Subcutaneous abdominal adipose tissue (tissue), 5 donors: ENCODE measurements around the gene ZXDC.

Experiments
- H3K27ac ChIP-seq: one replicate; pipeline ENCODE4 v1.7.0; 2013; ENCODE audit warnings: low read depth, mild to moderate bottlenecking, inconsistent platforms, low read length, moderate library complexity
- H3K27me3 ChIP-seq, 5 donors: one replicate each; pipeline ENCODE4 v1.7.0; 2013; ENCODE audit warnings: low read length in 5 of 5, inconsistent platforms in 1 of 5; ENCODE audit not compliant: control insufficient read depth in 5 of 5, insufficient read depth in 4 of 5
- H3K36me3 ChIP-seq, 5 donors: one replicate each; pipeline ENCODE4 v1.7.0; 2013; ENCODE audit warnings: low read length in 5 of 5; ENCODE audit not compliant: control insufficient read depth in 5 of 5, insufficient read depth in 5 of 5
- H3K4me1 ChIP-seq, 5 donors: one replicate each; pipeline ENCODE4 v1.7.0; 2013; ENCODE audit warnings: low read length in 5 of 5, mild to moderate bottlenecking in 3 of 5, moderate library complexity in 1 of 5; ENCODE audit not compliant: control insufficient read depth in 5 of 5, insufficient read depth in 5 of 5
- H3K4me3 ChIP-seq, 5 donors: one replicate each; pipeline ENCODE4 v1.7.0; 2013; ENCODE audit warnings: low read length in 5 of 5, low read depth in 1 of 5
- H3K9ac ChIP-seq, 5 donors: one replicate each; pipeline ENCODE4 v1.7.0; 2013; ENCODE audit warnings: low read length in 5 of 5, mild to moderate bottlenecking in 4 of 5, moderate library complexity in 3 of 5
- H3K9me3 ChIP-seq, 5 donors: one replicate each; pipeline ENCODE4 v1.7.0; 2013; ENCODE audit warnings: low read length in 5 of 5; ENCODE audit not compliant: control insufficient read depth in 5 of 5
- donor health status: healthy.
- donor health status: healthy.
- donor health status: healthy.
- donor health status: healthy.
- donor health status: healthy.

The ZXDC gene

DNA sequence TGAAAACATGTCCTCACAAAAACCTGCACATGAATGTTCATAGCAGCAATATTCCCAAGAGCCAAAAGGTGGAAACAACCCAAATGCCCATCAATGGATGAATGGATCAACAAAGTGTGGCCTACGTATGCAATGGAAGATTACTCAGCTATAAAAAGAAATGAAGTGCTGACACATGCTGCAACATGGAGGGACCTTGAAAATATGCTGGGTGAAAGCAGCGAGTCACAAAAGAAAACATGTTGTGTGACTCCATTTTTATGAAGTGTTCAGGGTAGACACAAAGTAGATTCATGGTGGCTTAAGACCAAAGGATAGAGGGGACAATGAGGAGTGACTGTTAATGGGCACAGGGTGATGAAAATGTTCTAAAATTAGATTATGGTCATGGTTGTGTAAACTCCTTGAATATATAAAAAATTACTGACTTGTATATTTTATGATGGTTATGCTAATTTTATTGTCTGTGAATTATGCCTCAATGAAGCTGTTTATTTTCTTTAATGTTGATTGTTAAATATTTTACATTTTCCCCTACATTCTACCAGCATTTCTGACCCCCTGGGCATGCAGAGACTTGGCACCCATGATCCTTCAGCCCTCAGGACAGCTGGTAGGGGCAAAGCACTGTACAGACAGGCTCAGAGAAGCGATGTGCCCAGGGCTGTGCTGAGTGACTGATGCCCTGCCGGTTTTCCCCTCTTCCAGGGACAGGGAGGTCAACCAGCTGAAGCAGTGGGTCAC, 43.2 kb downstream of the ZXDC start:
- Histone ChIP-seq H3K36me3 (peaks cover 0 to 35% (median 32%) of the 10 kb centered on the region in 5 donors), H3K9ac (no peak overlapping the region), H3K4me3 (no peak overlapping the region), H3K27me3 (no peaks in the 10 kb centered on the region), H3K4me1 (no peaks in the 10 kb centered on the region), H3K9me3 (peaks cover 0 to 12% (median 9%) of the 10 kb centered on the region in 5 donors), H3K27ac (no peak overlapping the region)

DNA sequence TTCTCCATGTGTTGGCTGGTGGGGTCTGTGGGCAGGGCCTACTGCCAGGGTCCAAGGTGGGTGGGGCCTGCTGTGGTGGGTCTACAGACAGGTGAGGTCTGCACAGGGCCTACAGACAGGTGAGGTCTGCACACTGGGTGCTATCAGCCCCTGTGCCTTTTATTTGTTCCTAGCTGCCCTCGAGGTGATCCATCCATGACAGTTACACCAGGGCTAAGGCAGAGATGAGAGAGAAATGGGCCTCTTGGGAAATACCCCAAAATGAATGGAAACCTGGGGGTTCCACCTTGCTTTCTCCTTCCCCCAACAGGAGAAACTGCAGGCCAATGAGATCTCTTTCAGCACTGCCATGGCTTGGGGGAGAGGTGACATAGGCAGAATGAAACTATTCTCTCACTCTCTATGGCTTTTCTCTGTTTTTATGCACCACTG, 44.6 kb downstream of the ZXDC start:
- no peaks in the 10 kb centered on the region for H3K27me3 ChIP-seq
- H3K36me3 ChIP-seq, result peaks cover 0 to 22% (median 20%) of the 10 kb centered on the region in 5 donors
- H3K4me1 ChIP-seq, result no peaks in the 10 kb centered on the region
- no peak overlapping the region for H3K27ac ChIP-seq
- no peak overlapping the region for H3K4me3 ChIP-seq
- peaks cover under 1 to 19% (median 17%) of the 10 kb centered on the region in 5 donors for H3K9me3 ChIP-seq
- H3K9ac ChIP-seq, result no peak overlapping the region

DNA sequence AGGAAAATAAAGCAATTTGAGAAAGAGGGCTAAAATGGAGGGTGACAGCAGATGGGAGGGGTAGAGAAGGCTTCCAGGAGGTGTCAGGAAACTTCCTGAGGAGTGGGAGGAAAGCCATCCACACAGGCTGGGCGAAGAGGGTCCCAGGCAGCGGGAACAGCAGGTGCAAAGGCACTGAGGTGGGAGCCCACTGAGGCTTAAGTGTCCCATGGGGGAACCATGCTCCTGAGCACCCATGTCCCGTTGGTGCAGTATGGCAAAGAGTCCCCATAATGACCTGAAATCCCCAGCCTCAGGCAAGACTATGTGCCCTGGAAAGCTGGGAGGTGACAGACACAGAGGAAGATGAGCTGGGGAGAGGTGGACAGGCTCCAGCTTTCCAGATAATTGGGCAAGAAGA, 50.9 kb downstream of the ZXDC start:
- peaks cover 0 to 12% (median 3%) of the 10 kb centered on the region in 5 donors for H3K27me3 ChIP-seq
- no peak overlapping the region for H3K27ac ChIP-seq
- peaks cover 5 to 23% (median 18%) of the 10 kb centered on the region in 5 donors for H3K9me3 ChIP-seq
- H3K9ac ChIP-seq, result no peak overlapping the region
- peaks cover 0 to 8% (median 0%) of the 10 kb centered on the region in 5 donors for H3K36me3 ChIP-seq
- H3K4me3 ChIP-seq, result no peak overlapping the region
- H3K4me1 ChIP-seq, result peaks cover 0 to 5% (median 2%) of the 10 kb centered on the region in 5 donors

DNA sequence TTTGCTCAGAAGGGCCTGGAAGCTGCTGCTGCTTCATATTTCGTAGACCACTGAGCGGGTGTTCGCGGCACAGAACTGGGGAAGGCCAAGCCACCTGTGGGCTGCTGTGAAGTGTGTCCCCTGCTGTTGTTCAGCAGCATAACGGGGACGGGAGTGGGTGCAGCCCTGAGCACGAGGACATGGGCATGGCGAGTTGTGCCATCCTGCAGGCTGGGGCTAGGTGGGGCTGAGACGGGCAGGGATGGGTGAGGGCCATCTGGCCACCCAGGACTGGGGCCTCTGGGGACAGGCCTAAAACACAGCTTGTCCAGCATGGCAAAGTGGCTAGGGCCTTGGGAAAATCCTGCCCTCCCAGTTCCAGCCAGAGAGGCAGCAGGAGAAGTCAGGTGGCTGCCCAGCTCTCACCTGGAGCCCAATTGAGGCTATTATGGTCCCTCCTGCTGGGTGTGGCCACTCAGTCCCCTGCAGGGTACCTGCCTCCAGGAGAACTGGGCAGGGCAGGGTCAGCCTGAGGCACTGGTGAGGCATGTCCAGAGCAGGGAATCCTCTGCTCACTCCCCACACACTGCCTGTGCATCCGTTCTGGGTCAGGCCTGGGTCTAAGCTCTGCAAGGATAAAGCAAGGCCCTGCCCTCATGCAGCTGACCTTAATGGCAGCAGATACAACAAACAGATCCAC, 51.5 kb downstream of the ZXDC start:
- Histone ChIP-seq H3K9me3 (peaks cover 5 to 23% (median 18%) of the 10 kb centered on the region in 5 donors), H3K27ac (no peak overlapping the region), H3K27me3 (peaks cover 0 to 17% (median 8%) of the 10 kb centered on the region in 5 donors), H3K36me3 (peaks cover 0 to 8% (median 0%) of the 10 kb centered on the region in 5 donors), H3K4me3 (no peak overlapping the region), H3K9ac (no peak overlapping the region), H3K4me1 (peaks cover 0 to 10% (median 6%) of the 10 kb centered on the region in 5 donors)

DNA sequence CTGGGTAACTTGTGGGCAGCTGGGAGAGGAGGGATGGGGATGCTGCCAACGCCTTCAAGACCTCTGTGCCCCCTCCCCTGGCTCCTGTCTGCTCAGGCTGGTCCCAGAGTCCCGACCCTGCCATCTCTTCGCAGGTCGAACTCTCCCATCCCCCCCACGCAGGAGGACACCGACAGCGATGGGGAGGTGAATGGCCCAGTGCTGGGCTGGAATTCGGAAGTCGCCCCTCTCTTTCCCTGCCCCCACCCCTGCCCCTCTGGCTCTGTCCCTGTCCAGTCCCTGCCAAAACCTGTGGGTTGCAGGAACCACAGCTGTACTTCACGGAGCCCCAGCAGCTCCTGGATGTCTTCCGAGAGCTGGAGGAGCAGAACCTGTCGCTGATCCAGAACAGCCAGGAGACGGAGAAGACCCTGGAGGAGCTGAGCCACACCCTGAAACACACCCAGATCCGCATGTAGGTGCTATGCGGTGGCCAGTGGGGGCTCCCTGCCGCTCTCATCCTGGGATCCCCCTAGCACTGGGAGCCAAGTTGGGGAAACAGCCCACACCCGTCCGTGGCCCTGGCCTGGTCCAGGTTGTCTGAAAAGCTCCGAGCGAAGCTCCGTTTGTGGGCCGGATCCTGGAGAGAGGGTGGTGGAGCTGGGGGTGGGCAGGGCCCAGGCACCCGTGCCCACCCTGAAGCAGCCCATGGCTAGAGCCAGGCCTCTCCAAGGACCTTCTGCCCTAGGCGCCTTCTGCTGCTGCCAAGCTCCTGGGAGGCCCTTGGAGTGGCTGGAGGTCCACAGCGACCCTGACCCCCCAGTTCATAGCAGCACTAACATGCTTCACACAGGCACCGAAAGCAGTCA, 52.3 kb downstream of the ZXDC start:
- Histone ChIP-seq H3K4me3 (no peak overlapping the region), H3K36me3 (peaks cover 0 to 8% (median 0%) of the 10 kb centered on the region in 5 donors), H3K9me3 (peaks cover 5 to 21% (median 17%) of the 10 kb centered on the region in 5 donors), H3K27ac (no peak overlapping the region), H3K4me1 (peaks cover 0 to 10% (median 6%) of the 10 kb centered on the region in 5 donors), H3K9ac (no peak overlapping the region), H3K27me3 (peaks cover 0 to 22% (median 10%) of the 10 kb centered on the region in 5 donors)

DNA sequence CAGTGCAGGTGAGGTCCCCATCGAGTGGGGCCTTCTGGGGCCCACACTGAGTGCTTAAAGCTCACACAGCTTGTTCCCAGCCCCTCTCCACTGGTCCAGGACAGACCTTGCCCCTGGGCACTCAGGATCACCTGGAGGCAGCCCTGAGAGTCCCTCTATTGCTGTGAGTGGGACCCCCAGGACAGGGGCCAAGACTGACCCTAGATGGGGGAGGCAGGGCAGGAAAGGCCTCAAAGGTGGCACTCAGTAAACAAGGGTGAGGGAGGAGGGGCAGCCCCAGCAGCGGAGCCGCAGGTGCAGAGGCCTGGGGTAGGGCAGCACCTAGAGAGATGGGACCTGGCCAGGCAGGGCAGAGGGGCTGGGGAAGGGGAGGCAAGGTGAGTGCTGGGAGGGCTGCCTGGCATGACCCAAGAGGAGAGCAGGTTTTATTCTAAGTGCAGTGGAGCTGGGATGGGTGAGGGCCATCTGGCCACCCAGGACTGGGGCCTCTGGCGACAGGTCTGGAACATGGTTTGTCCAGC, 53.1 kb downstream of the ZXDC start:
- peaks cover 0 to 10% (median 6%) of the 10 kb centered on the region in 5 donors for H3K4me1 ChIP-seq
- H3K27me3 ChIP-seq, result peaks cover 4 to 29% (median 15%) of the 10 kb centered on the region in 5 donors
- peaks cover 0 to 8% (median 0%) of the 10 kb centered on the region in 5 donors for H3K36me3 ChIP-seq
- no peak overlapping the region for H3K4me3 ChIP-seq
- H3K9ac ChIP-seq, result no peak overlapping the region
- H3K27ac ChIP-seq, result no peak overlapping the region
- H3K9me3 ChIP-seq, result peaks cover 5 to 17% (median 15%) of the 10 kb centered on the region in 5 donors

DNA sequence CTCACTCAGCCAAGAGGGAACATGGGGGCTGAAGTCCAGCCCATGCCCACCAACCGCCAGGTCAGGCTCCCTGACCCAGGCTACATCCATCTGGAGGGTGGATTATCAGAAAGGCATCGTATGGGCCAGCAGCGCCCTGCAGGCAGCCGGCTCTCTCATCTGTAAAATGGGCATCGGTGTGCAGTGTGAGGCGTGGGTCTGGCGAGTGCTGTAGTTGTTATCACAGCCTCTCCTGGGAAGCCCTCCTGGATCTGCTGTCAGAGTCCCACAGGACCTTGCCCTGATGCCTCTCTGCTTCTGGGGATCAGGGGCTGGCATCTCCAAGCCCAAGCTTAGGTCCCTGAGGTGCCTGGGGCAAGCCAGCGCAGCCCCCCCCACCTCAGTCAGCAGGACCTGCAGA, 53.6 kb downstream of the ZXDC start:
- H3K9me3 ChIP-seq, result peaks cover 5 to 13% (median 12%) of the 10 kb centered on the region in 5 donors
- H3K9ac ChIP-seq, result no peak overlapping the region

DNA sequence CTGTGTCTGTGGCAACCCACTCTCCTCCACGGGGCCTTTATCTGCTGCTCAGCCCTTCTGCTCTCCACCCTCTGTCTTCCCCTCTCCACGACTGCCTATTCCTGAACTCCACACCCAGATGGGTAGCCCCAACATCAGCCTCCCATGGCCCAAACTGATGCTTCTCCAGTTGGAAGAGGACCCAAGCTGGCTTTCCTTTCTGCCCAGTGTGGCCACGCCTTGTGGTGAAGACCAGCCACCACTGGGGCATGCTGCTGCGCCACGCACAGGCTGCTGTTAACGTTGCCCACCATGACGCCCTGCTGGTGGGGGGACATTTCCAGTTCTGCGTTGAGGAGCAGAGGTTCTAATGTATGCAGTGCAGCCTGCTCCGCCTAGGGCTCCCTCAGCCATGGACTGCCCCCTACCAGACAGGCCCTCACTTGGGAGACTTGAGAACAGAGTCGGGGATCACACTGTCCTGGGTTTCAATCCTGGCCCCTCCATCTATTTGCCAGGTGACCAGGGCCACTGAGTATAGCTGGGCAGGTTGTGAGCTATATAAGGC, 54.0 kb downstream of the ZXDC start:
- no peak overlapping the region for H3K9ac ChIP-seq
- H3K4me3 ChIP-seq, result no peak overlapping the region
- H3K9me3 ChIP-seq, result peaks cover 5 to 10% (median 8%) of the 10 kb centered on the region in 5 donors
- peaks cover 13 to 38% (median 23%) of the 10 kb centered on the region in 5 donors for H3K27me3 ChIP-seq
- H3K36me3 ChIP-seq, result peaks cover 0 to 8% (median 0%) of the 10 kb centered on the region in 5 donors
- no peak overlapping the region for H3K27ac ChIP-seq
- peaks cover 0 to 10% (median 6%) of the 10 kb centered on the region in 5 donors for H3K4me1 ChIP-seq

More for the DNA sequence above, 53.6 kb downstream of the ZXDC start:
- Histone ChIP-seq H3K27me3 (peaks cover 9 to 34% (median 19%) of the 10 kb centered on the region in 5 donors), H3K36me3 (peaks cover 0 to 8% (median 0%) of the 10 kb centered on the region in 5 donors), H3K27ac (no peak overlapping the region), H3K4me3 (no peak overlapping the region), H3K4me1 (peaks cover 0 to 10% (median 6%) of the 10 kb centered on the region in 5 donors)
